ENCODE data around the gene VPS51.

The VPS51 gene

DNA sequence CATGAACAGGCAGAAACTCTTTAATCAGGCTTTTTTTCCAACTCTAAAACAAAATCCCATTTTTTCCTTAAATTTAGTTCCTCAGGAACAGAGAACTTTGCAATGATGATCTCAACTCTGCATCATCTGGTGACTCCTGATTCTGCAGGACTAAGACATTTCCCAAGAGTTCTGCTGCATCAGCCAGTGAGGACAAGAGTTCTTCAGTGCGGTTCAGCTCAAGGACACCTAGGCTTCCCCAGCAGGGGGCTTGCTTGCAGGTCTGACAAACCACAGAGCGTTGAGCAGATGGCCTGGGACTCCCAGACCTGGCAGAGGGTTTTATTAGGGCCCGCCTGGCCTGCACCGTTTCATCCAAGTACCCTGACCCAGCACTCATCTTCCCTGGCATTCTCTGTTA lies 18.6 kb upstream of the VPS51 start:
- peaks cover 56% of the 10 kb centered on the region for H3K36me3 ChIP-seq (ENCODE audit: control insufficient read depth, insufficient read depth, low read length)
- no peaks in the 10 kb centered on the region for H3K4me1 ChIP-seq (ENCODE audit: control insufficient read depth, insufficient read depth, low read length)
- no peaks in the 10 kb centered on the region for H3K9me3 ChIP-seq (ENCODE audit: control insufficient read depth, insufficient read depth, low read depth, low read length)
- no peak overlapping the region for H3K27ac ChIP-seq (ENCODE audit: low read depth, low read length)
- H3K4me3 ChIP-seq (ENCODE audit: low read depth, low read length) = no peak overlapping the region
- H3K9ac ChIP-seq (ENCODE audit: low read length) = no peak overlapping the region
- no peaks in the 10 kb centered on the region for H3K27me3 ChIP-seq (ENCODE audit: control insufficient read depth, insufficient read depth, low read length)

DNA sequence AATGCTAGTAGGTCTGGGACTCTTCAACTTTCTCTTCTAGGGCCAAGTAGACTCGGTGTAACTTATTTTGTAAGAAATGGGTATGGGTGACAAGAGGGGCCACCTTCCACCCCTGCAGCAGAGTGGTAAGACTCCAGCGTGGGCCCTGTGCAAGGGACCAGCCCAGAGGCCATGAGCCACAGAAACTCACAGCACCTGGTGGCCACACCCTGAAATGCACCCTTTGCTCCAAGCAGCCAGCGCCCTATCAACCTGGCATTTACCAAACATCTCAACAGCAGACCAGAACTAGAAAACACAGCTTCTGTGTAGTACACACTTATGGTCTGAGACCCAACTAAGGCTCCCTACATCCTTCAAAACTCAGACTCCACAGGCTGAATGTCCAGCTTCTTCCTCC lies 17.9 kb upstream of the VPS51 start:
- H3K36me3 ChIP-seq (ENCODE audit: control insufficient read depth, insufficient read depth, low read length) = peaks cover 62% of the 10 kb centered on the region
- H3K4me3 ChIP-seq (ENCODE audit: low read depth, low read length) = no peak overlapping the region
- H3K9me3 ChIP-seq (ENCODE audit: control insufficient read depth, insufficient read depth, low read depth, low read length) = no peaks in the 10 kb centered on the region
- no peaks in the 10 kb centered on the region for H3K27me3 ChIP-seq (ENCODE audit: control insufficient read depth, insufficient read depth, low read length)
- H3K9ac ChIP-seq (ENCODE audit: low read length) = no peak overlapping the region
- no peak overlapping the region for H3K27ac ChIP-seq (ENCODE audit: low read depth, low read length)
- peaks cover 6% of the 10 kb centered on the region for H3K4me1 ChIP-seq (ENCODE audit: control insufficient read depth, insufficient read depth, low read length)

DNA sequence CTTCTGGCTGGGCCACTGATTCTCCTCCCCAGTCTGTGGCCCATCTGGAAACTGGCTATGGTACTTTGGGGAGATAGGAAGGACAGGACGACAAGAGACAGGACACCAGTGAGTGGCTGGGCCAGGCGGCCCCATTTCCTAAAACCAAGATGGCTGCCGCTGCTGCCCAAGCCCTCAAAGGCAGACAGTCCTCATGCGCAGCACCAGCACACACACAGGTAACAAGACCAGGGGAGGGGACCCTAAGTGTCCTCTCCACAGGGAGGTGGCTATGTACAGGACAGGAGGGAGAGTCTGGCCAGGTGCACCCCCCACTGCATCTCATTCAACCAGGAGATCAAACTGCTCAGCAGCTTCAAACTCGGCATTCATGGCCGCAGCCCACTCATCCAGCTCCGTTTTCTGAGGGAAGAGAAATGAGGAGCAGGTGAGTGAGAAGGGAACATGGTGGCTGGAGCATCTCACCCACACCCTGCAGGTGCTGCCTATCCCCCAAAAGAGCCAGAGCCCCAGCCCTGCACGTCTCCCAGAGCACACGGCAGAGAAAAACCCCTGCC lies 17.1 kb upstream of the VPS51 start:
- H3K27ac ChIP-seq (ENCODE audit: low read depth, low read length) = no peak overlapping the region
- H3K4me1 ChIP-seq (ENCODE audit: control insufficient read depth, insufficient read depth, low read length) = peaks cover 6% of the 10 kb centered on the region
- no peaks in the 10 kb centered on the region for H3K9me3 ChIP-seq (ENCODE audit: control insufficient read depth, insufficient read depth, low read depth, low read length)
- H3K36me3 ChIP-seq (ENCODE audit: control insufficient read depth, insufficient read depth, low read length) = peaks cover 62% of the 10 kb centered on the region
- H3K27me3 ChIP-seq (ENCODE audit: control insufficient read depth, insufficient read depth, low read length) = no peaks in the 10 kb centered on the region
- no peak overlapping the region for H3K9ac ChIP-seq (ENCODE audit: low read length)
- H3K4me3 ChIP-seq (ENCODE audit: low read depth, low read length) = no peak overlapping the region

DNA sequence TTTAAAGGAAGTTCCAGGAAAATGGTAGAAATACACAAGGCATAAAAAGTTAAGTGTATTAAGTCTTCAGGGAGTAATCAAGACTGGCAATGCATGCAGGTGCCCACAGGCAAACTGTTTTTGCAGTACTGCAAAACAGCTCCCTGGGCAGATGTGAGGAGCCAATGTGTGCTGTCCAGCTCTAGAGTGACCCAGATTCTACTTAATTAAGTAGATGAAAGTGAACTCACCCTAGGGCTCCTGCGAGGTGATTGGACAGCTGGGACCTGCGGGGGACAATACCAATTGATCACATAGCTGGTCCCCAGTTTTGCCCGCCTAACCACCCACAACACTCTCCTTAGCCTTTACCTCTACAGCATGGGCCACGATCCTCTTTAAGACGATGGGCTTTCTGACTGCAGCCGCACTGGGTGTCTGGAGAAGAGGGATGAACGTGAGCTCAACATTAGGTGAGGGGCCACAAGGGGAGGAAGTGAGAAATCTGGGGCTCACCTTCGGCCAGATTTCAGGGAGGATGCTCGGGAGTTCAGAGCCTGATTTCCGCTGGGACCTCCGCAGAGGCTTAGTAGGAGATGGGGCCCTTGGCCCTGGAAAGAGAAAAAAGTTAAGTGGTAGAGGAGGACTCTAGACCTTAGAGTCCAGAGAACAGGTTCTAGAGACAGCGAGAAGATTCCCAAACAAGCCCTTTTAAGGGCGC lies 12.7 kb upstream of the VPS51 start:
- Histone ChIP-seq H3K4me3 (ENCODE audit: low read depth, low read length) (peak overlapping the region; percentile 98), H3K27me3 (ENCODE audit: control insufficient read depth, insufficient read depth, low read length) (no peaks in the 10 kb centered on the region), H3K27ac (ENCODE audit: low read depth, low read length) (peak overlapping the region; percentile 97), H3K9ac (ENCODE audit: low read length) (peak overlapping the region; percentile 99), H3K9me3 (ENCODE audit: control insufficient read depth, insufficient read depth, low read depth, low read length) (no peaks in the 10 kb centered on the region), H3K36me3 (ENCODE audit: control insufficient read depth, insufficient read depth, low read length) (peaks cover 70% of the 10 kb centered on the region), H3K4me1 (ENCODE audit: control insufficient read depth, insufficient read depth, low read length) (peaks cover 6% of the 10 kb centered on the region)

DNA sequence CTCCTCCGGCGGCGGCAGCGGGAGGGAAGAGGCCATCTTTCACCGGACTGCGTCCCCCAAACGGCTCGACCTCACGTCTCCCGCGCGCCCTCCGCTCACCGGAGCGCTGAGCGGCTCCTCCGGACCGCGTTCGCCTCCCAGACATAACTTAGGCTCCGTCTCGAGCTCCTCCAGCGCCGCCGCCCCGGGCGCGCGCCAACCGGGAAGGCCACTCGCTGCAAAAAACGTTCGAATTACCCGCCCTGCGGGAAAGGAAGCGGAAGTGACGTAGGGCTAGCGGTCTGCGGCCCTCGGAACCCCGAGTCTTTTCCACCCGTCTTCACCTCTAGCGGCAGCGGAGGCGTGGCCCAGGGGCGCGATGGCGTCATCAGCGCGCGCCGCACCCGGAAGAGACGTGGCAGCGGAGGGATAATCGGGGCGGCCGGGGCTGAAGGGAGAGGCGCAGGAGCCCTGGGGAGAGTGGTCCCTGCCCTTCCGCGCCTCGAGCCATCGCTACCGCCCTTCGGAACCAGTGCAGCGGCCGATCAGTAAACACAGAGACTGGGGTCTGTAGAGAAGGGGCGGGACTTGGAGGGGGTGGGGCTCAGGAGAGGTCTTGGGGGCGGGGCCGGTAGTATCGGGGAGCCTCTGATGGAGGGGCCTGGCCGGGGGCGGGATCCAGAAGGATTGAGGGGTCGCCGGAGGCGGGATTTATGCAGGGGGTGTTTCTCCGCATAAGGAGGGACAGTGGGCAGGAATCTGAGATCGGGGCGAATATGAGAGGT lies 12.0 kb upstream of the VPS51 start, which contains the start of the genes CDCA5 and ZFPL1:
Gene CDCA5 (minus strand): TSS at position 207 of the 764 bp plus-strand sequence. CDS start 62 bp downstream, at position 145.
Gene ZFPL1 (plus strand): TSS at position 389 of the 764 bp plus-strand sequence. CDS start 477 bp downstream, outside the sequence.
- Histone ChIP-seq H3K36me3 (ENCODE audit: control insufficient read depth, insufficient read depth, low read length) (peaks cover 70% of the 10 kb centered on the region), H3K27me3 (ENCODE audit: control insufficient read depth, insufficient read depth, low read length) (no peaks in the 10 kb centered on the region), H3K4me3 (ENCODE audit: low read depth, low read length) (peak within 1 kb of the TSS; percentile 98), H3K4me1 (ENCODE audit: control insufficient read depth, insufficient read depth, low read length) (peaks cover 6% of the 10 kb centered on the region), H3K9me3 (ENCODE audit: control insufficient read depth, insufficient read depth, low read depth, low read length) (no peaks in the 10 kb centered on the region), H3K27ac (ENCODE audit: low read depth, low read length) (peak within 1 kb of the TSS; percentile 97), H3K9ac (ENCODE audit: low read length) (peak within 1 kb of the TSS; percentile 99)

DNA sequence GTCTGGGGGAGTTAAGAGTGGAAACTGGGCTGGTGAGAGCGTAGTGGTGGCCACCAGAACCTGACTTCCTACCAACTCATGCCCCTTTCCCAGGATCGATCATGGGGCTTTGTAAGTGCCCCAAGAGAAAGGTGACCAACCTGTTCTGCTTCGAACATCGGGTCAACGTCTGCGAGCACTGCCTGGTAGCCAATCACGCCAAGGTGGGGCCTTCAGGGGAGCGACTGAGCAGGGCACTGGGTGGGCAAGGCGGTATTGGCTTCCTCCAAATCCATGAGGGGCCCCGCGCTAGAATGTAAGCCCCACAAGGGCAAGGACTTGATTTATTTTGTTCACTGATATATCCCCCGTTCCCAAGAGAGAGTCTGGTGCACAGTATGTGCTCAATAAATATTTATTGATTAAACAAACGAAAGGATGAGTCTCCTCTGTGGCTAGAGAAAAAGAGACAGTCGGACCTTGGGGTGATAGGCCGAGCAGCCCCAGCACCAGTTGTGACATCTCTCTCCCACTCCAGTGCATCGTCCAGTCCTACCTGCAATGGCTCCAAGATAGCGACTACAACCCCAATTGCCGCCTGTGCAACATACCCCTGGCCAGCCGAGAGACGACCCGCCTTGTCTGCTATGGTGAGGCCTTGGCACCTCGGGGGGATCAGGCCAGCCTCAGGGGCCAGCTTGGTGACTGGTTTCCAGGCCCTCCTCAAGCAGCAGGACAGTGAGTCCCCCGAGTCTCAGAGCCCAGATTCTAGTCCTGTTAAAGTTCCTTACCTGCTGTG lies 11.2 kb upstream of the VPS51 start:
- H3K4me1 ChIP-seq (ENCODE audit: control insufficient read depth, insufficient read depth, low read length) = peaks cover 6% of the 10 kb centered on the region
- peaks cover 70% of the 10 kb centered on the region for H3K36me3 ChIP-seq (ENCODE audit: control insufficient read depth, insufficient read depth, low read length)
- peak overlapping the region; percentile 98 for H3K4me3 ChIP-seq (ENCODE audit: low read depth, low read length)
- no peaks in the 10 kb centered on the region for H3K27me3 ChIP-seq (ENCODE audit: control insufficient read depth, insufficient read depth, low read length)
- H3K27ac ChIP-seq (ENCODE audit: low read depth, low read length) = no peak overlapping the region
- H3K9me3 ChIP-seq (ENCODE audit: control insufficient read depth, insufficient read depth, low read depth, low read length) = no peaks in the 10 kb centered on the region
- H3K9ac ChIP-seq (ENCODE audit: low read length) = peak overlapping the region; percentile 99

DNA sequence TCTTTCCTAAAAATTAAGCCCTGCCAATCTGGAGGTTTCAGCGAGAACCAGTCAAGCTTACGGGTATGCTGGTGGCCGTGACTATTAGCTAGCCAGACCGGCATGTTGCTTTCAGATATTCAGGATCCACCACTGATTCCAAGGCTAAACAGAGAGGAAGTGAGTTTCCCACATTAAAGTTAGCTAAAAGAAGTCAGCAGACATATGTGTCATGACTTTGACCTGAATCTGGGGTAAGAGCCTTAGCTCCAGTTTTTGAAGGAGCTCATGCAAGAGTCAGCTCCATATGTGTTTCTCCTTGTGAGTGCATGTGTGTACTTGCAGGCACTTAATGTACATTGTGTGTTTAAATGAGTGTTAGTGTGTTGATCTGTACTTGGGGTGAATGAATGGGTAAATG lies 10.6 kb upstream of the VPS51 start:
- H3K4me3 ChIP-seq (ENCODE audit: low read depth, low read length) = no peak overlapping the region
- H3K27me3 ChIP-seq (ENCODE audit: control insufficient read depth, insufficient read depth, low read length) = no peaks in the 10 kb centered on the region
- peaks cover 6% of the 10 kb centered on the region for H3K4me1 ChIP-seq (ENCODE audit: control insufficient read depth, insufficient read depth, low read length)
- no peaks in the 10 kb centered on the region for H3K9me3 ChIP-seq (ENCODE audit: control insufficient read depth, insufficient read depth, low read depth, low read length)
- no peak overlapping the region for H3K9ac ChIP-seq (ENCODE audit: low read length)
- H3K27ac ChIP-seq (ENCODE audit: low read depth, low read length) = no peak overlapping the region
- peaks cover 66% of the 10 kb centered on the region for H3K36me3 ChIP-seq (ENCODE audit: control insufficient read depth, insufficient read depth, low read length)

DNA sequence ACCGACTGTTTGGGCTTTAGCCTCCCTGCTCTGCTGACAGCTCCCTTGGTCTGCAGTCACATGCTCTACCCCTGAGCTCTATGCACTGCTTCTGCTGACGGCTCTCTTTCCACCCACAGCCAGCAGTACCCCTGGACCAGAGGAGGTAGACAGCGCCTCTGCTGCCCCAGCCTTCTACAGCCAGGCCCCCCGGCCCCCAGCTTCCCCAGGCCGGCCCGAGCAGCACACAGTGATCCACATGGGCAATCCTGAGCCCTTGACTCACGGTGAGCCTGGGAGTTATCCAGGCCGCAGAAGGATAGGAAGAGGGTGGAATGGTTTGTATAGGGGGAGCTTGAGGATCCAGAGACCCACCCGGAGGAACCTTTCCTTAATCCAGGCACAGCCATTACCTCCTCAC lies 9.2 kb upstream of the VPS51 start:
- Histone ChIP-seq H3K9ac (ENCODE audit: low read length) (no peak overlapping the region), H3K36me3 (ENCODE audit: control insufficient read depth, insufficient read depth, low read length) (peaks cover 54% of the 10 kb centered on the region), H3K4me1 (ENCODE audit: control insufficient read depth, insufficient read depth, low read length) (peaks cover 6% of the 10 kb centered on the region), H3K4me3 (ENCODE audit: low read depth, low read length) (no peak overlapping the region), H3K27ac (ENCODE audit: low read depth, low read length) (no peak overlapping the region), H3K27me3 (ENCODE audit: control insufficient read depth, insufficient read depth, low read length) (no peaks in the 10 kb centered on the region), H3K9me3 (ENCODE audit: control insufficient read depth, insufficient read depth, low read depth, low read length) (no peaks in the 10 kb centered on the region)

DNA sequence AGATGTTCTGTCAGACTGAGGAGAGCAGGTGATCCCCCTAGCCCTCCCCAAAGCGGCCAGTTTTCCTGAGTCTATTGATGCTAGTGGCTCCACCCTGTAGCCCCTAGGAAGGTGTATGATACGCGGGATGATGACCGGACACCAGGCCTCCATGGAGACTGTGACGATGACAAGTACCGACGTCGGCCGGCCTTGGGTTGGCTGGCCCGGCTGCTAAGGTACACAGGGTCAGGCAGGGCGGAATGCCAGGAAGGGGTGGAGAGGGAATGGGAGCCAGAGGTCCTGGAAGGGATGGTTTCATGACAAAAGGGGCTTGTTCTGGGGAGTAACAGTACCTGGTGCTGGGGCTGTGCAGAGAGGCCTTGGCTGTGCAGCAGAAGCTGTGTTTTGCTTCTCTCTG lies 8.8 kb upstream of the VPS51 start:
- Histone ChIP-seq H3K4me3 (ENCODE audit: low read depth, low read length) (no peak overlapping the region), H3K27me3 (ENCODE audit: control insufficient read depth, insufficient read depth, low read length) (no peaks in the 10 kb centered on the region), H3K9me3 (ENCODE audit: control insufficient read depth, insufficient read depth, low read depth, low read length) (no peaks in the 10 kb centered on the region), H3K36me3 (ENCODE audit: control insufficient read depth, insufficient read depth, low read length) (peaks cover 50% of the 10 kb centered on the region), H3K27ac (ENCODE audit: low read depth, low read length) (no peak overlapping the region), H3K9ac (ENCODE audit: low read length) (no peak overlapping the region), H3K4me1 (ENCODE audit: control insufficient read depth, insufficient read depth, low read length) (peaks cover 6% of the 10 kb centered on the region)

DNA sequence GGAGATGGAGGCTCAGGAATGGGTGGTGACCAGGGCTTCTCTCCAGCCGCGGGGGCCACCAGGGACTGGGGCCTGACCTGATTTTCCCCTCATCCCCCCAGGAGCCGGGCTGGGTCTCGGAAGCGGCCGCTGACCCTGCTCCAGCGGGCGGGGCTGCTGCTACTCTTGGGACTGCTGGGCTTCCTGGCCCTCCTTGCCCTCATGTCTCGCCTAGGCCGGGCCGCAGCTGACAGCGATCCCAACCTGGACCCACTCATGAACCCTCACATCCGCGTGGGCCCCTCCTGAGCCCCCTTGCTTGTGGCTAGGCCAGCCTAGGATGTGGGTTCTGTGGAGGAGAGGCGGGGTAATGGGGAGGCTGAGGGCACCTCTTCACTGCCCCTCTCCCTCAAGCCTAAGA lies 8.2 kb upstream of the VPS51 start:
- Histone ChIP-seq H3K27me3 (ENCODE audit: control insufficient read depth, insufficient read depth, low read length) (no peaks in the 10 kb centered on the region), H3K9ac (ENCODE audit: low read length) (no peak overlapping the region), H3K4me3 (ENCODE audit: low read depth, low read length) (no peak overlapping the region), H3K4me1 (ENCODE audit: control insufficient read depth, insufficient read depth, low read length) (peaks cover 3% of the 10 kb centered on the region), H3K9me3 (ENCODE audit: control insufficient read depth, insufficient read depth, low read depth, low read length) (no peaks in the 10 kb centered on the region), H3K27ac (ENCODE audit: low read depth, low read length) (no peak overlapping the region), H3K36me3 (ENCODE audit: control insufficient read depth, insufficient read depth, low read length) (peaks cover 47% of the 10 kb centered on the region)

Measured in HUES6 (cell line).